GM12864 (cell line): ENCODE data around the gene BMP3.

ENCODE experiments used
- DNase-seq: peaks from one replicate; pipeline ENCODE4 v3.0.0-alpha.2; 2011; ENCODE audit warnings: low read depth
- H3K4me3 ChIP-seq: 2 replicates; pipeline ENCODE4 v1.5.1; 2011; ENCODE audit warnings: mild to moderate bottlenecking, low read depth, low read length, control low read depth
- TF ChIP-seq, protein P1 (sequence below): IDR thresholded peaks from 2 replicates; pipeline ENCODE4 v1.5.1; 2011; ENCODE audit warnings: low read depth, mild to moderate bottlenecking, moderate library complexity, low read length, control low read depth, inconsistent platforms; ENCODE audit errors: missing control alignments

Gene BMP3, protein sequence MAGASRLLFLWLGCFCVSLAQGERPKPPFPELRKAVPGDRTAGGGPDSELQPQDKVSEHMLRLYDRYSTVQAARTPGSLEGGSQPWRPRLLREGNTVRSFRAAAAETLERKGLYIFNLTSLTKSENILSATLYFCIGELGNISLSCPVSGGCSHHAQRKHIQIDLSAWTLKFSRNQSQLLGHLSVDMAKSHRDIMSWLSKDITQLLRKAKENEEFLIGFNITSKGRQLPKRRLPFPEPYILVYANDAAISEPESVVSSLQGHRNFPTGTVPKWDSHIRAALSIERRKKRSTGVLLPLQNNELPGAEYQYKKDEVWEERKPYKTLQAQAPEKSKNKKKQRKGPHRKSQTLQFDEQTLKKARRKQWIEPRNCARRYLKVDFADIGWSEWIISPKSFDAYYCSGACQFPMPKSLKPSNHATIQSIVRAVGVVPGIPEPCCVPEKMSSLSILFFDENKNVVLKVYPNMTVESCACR

DNA sequence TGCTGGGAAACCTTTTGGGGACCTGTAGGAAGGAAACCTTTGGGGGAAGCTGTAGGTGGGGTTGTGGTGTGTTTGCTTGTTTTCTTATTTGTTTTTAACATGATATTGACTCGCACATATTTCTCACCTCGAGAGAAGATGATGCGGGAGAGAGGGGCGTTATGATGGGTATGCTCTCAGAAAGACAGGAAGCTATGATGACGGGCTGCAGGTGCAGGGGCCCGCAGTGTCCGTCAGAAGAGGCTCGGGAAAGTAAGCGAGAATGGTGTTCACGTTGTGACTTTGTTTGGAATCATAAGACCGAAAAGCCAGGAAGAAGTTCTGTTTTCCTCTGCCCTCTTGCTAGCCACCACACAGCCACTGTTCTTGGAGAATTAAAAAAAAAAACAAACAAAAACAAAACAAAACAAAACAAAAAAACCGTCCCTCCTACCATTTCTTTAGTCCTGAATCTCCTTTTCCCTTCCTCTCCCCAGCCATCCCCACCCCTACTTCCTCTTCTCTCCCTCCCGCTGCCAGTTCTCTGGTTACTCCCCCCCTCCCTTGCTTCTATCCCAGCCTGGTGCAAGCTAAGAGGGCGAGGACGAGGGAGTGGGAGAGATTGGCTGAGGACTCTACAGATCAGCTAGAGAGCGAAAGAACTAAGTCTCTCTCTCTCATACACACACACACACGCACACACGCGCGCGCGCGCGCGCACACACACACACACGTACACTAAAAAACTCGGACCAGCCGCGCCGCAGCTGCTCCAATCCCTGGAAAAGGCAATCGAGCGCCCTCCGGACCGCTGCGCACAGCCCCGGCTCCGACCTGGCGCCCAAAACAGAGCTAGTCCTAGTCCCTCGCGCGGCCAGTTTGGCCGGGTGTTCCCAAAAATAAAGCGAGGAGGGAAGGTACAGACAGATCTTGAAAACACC, at the start of gene BMP3:
BMP3 (plus strand) TSS at position 648 of the 920 bp plus-strand sequence. CDS start 577 bp downstream, outside the sequence.
- DNase-seq = no peak
- TF ChIP-seq, protein P1, sequence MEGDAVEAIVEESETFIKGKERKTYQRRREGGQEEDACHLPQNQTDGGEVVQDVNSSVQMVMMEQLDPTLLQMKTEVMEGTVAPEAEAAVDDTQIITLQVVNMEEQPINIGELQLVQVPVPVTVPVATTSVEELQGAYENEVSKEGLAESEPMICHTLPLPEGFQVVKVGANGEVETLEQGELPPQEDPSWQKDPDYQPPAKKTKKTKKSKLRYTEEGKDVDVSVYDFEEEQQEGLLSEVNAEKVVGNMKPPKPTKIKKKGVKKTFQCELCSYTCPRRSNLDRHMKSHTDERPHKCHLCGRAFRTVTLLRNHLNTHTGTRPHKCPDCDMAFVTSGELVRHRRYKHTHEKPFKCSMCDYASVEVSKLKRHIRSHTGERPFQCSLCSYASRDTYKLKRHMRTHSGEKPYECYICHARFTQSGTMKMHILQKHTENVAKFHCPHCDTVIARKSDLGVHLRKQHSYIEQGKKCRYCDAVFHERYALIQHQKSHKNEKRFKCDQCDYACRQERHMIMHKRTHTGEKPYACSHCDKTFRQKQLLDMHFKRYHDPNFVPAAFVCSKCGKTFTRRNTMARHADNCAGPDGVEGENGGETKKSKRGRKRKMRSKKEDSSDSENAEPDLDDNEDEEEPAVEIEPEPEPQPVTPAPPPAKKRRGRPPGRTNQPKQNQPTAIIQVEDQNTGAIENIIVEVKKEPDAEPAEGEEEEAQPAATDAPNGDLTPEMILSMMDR = no peak
- peak within 1 kb of the TSS; percentile 27; the same call in 1 of the 2 replicates for H3K4me3 ChIP-seq

DNA sequence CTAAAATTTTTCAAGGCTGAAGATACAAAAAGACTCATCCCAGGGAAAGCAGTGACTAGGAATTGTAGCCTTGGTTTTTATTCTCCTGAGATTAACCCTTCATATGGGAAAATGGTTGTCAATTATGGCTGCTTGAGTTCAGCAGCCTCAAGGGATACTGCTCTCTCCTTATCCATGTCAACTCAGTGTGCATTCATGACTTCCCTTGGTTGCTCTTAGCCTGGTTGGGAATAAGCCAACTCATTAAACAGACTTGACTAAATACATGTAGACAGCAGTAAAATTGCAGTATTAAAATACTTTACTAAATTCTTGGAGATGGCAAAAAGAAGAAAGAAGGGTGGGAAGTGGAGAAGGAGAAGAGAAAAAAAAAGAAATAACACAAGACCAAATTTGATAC, 44.5 kb upstream of the BMP3 start:
- TF ChIP-seq, protein P1 = no peak

DNA sequence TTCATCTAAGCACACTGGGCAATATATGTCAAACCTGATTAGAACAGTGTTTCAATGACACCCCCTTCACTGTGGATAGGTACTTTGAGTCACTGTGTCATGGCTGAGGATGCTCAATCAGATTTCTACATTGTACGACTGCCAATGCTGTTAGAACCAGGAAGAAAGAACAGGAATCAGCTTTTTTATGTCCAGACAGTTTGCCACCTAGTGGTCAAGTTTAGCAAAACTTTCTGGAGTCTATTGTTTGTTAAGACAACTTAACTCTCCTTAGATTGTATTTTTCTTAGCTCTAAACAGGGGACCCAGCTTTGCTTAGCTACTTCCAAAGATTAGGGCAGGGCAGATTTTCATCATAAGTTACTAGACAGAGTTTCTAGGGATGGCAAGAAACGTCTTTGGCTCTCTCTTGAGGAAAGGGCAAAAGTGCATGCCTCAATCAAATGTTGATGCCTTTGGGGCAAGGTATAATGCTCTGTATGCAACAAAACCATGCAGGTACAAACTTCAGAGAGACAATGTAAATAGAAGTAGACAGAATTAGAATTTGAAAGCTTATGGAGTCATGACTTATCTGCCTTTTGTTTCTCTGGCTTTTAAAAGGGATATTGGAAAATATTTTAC, 40.5 kb upstream of the BMP3 start:
- DNase-seq = peak; percentile 15
- TF ChIP-seq, protein P1 = peak; percentile 67
- no peak overlapping the region for H3K4me3 ChIP-seq

More for the DNA sequence above, 44.5 kb upstream of the BMP3 start:
- DNase-seq = no peak
- H3K4me3 ChIP-seq = no peak overlapping the region

DNA sequence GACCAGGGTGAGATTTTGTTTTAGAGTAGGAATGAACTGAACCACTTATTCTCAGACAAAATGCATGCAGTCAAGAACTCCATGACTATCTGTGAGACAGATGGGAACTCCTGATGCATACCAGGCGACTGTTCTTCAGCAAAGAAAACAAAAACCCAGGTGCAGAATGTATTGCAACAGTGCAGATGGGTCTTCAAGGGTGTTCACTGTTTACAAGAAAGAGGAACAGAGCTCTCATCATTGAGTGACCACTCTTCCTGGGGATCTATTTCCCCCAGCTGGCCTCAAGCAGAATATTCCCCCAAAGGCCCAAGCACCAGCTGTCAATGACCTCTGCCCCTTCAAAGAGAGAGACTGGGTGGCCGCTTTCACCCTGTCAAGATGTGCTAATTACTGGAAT, 39.7 kb upstream of the BMP3 start:
- DNase-seq = no peak
- TF ChIP-seq, protein P1 = no peak

DNA sequence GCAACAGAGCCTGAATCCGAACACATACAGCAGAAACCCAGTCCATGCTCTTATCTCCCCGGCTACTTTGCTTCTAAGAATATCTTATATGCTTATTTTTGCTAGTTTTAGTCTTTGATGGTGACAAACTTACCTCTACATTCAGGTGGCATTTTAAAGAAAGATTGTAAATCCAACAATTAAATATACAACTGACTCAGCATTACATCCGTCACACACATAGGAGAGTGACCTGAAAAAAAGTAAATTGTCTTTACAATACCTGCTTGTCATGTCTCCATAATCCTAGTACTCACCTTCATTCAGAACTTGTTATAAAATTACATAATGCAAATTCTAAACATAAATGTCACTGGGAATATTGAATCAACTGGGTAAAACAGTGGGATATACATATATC, 30.6 kb upstream of the BMP3 start:
- TF ChIP-seq, protein P1 = no peak
- no peak for DNase-seq
- no peak overlapping the region for H3K4me3 ChIP-seq

More for the DNA sequence above, 39.7 kb upstream of the BMP3 start:
- H3K4me3 ChIP-seq = no peak overlapping the region

DNA sequence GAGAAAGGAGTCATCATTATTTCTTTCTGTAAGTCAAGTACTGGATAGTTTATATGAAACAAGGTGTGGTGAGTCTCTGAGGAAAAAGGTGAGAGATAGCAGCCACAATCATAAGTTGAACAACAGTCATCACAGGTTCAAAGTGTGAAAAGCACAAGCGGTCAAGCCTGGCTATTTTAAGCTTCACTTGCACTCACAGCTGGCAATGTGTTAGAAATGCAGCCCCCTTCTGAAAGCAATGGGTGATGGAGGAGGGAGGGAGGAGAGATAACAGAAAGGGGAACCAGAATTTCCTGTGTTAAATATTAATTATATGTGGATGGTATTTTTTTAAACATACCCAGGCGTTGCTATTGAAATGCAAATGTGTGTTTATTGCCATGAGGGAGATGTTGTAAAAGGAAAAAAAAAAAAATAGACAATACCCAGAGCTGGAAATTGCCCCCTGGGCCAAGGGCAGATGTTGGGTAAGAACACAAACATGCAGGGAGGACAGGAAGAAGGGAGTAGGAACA, 26.9 kb upstream of the BMP3 start:
- TF ChIP-seq, protein P1 = no peak
- no peak overlapping the region for H3K4me3 ChIP-seq
- DNase-seq = no peak
